SU-DHL-6 (cell line): Measurements from ENCODE around the gene CCR1.

Experiments
- H2AFZ ChIP-seq: fragments of 200-600 bp; sonication (generic); 2 replicates; pipeline ENCODE4 v1.6.1; 2014; ENCODE audit warnings: low read depth, mild to moderate bottlenecking, moderate library complexity, mixed read lengths, antibody characterized with exemption, low read length; ENCODE audit not compliant: severe bottlenecking
- H3F3A ChIP-seq: fragments of 200-600 bp; shearing (Covaris generic); 2 replicates; pipeline ENCODE4 v1.6.0; 2016; ENCODE audit warnings: antibody characterized with exemption, mild to moderate bottlenecking; ENCODE audit not compliant: insufficient read depth
- H3K27ac ChIP-seq: fragments of 200-600 bp; sonication (generic); 2 replicates; pipeline ENCODE4 v1.5.1; 2016; ENCODE audit warnings: low read depth, mild to moderate bottlenecking, low read length, moderate library complexity, mixed read lengths
- H3K27me3 ChIP-seq: fragments of 200-600 bp; sonication (generic), shearing (Covaris generic); 2 replicates; pipeline ENCODE4 v1.6.0; 2014; ENCODE audit warnings: mild to moderate bottlenecking, low read length
- H3K36me3 ChIP-seq: fragments of 200-600 bp; sonication (generic); 2 replicates; pipeline ENCODE4 v1.6.1; 2014; ENCODE audit warnings: mild to moderate bottlenecking, low read length, mixed read lengths
- H3K4me2 ChIP-seq: fragments of 300-600, 200-600 bp; shearing (Covaris generic), sonication (generic); 2 replicates; pipeline ENCODE4 v1.6.0; 2014; ENCODE audit warnings: low read length, low read depth, mild to moderate bottlenecking; ENCODE audit not compliant: poor library complexity, severe bottlenecking
- H3K4me3 ChIP-seq: fragments of 200-600 bp; sonication (generic); 2 replicates; pipeline ENCODE4 v1.5.1; 2014; ENCODE audit warnings: antibody characterized with exemption, low read length, mild to moderate bottlenecking, mixed read lengths; ENCODE audit not compliant: insufficient read depth, poor library complexity, severe bottlenecking
- H3K79me2 ChIP-seq: fragments of 200-600 bp; sonication (generic); 2 replicates; pipeline ENCODE4 v1.6.1; 2014; ENCODE audit warnings: mild to moderate bottlenecking, low read length, moderate library complexity; ENCODE audit not compliant: insufficient read depth
- H3K9ac ChIP-seq: fragments of 200-600 bp; sonication (generic); 2 replicates; pipeline ENCODE4 v1.7.0; 2014; ENCODE audit warnings: mild to moderate bottlenecking, low read length
- H3K9me2 ChIP-seq: fragments of 200-600 bp; sonication (generic); replicated peaks from 2 replicates; pipeline ENCODE4 v1.6.1; 2014; ENCODE audit warnings: low read length; ENCODE audit not compliant: insufficient read depth
- H3K9me3 ChIP-seq: fragments of 200-600 bp; sonication (generic); 2 replicates; pipeline ENCODE4 v1.6.1; 2014; ENCODE audit warnings: low read length, mixed read lengths; ENCODE audit not compliant: insufficient read depth
- H4K20me1 ChIP-seq: fragments of 200-600 bp; sonication (generic); 2 replicates; pipeline ENCODE4 v1.6.1; 2014; ENCODE audit warnings: low read depth, mild to moderate bottlenecking, antibody characterized with exemption, low read length, moderate library complexity, mixed read lengths
- EZH2phosphoT487 ChIP-seq: fragments of 200-600 bp; sonication (generic), shearing (Covaris generic); conservative IDR thresholded peaks from 2 replicates; pipeline ENCODE4 v1.6.1; 2018; ENCODE audit warnings: mild to moderate bottlenecking, antibody characterized with exemption, low read length, moderate library complexity, mixed read lengths
- TF ChIP-seq, protein P1 (sequence below): fragments of 200-600 bp; sonication (generic); IDR thresholded peaks from one replicate; pipeline ENCODE4 v1.5.1; 2017; ENCODE audit warnings: antibody characterized with exemption, mild to moderate bottlenecking, low read length, moderate library complexity; ENCODE audit not compliant: insufficient read depth, poor library complexity, severe bottlenecking

The CCR1 gene

DNA sequence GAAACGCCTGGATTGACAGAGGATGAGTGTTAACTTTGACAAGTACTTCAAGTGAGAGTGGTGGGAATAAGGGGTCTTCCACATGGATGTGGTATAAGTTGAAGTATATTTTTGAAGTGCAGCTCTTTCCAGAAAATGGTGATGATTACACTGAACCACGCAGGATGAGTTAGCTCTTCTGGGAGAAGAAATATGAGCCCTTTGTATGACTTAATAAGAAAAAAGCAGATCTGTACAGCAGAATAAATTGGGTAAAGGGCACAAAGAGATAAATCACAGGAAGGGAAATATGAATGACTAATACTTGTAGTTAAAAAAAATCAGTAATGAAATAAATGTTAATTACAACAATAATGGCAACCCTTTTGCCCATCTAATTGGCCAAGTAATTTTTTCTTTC, 35.4 kb upstream of the CCR1 start:
- Histone ChIP-seq H3K9ac (no peak overlapping the region), H3K4me3 (no peak overlapping the region), H3K27me3 (no peaks in the 10 kb centered on the region), H3K36me3 (no peaks in the 10 kb centered on the region), H3K27ac (no peak overlapping the region), H3K4me2 (no peak overlapping the region), H3K79me2 (no peaks in the 10 kb centered on the region), H3K9me2 (no peaks in the 10 kb centered on the region), H3F3A (no peaks in the 10 kb centered on the region), H4K20me1 (no peaks in the 10 kb centered on the region), H3K9me3 (no peaks in the 10 kb centered on the region), H2AFZ (no peak overlapping the region)
- no peak for TF ChIP-seq EZH2phosphoT487
- TF ChIP-seq, protein P1, sequence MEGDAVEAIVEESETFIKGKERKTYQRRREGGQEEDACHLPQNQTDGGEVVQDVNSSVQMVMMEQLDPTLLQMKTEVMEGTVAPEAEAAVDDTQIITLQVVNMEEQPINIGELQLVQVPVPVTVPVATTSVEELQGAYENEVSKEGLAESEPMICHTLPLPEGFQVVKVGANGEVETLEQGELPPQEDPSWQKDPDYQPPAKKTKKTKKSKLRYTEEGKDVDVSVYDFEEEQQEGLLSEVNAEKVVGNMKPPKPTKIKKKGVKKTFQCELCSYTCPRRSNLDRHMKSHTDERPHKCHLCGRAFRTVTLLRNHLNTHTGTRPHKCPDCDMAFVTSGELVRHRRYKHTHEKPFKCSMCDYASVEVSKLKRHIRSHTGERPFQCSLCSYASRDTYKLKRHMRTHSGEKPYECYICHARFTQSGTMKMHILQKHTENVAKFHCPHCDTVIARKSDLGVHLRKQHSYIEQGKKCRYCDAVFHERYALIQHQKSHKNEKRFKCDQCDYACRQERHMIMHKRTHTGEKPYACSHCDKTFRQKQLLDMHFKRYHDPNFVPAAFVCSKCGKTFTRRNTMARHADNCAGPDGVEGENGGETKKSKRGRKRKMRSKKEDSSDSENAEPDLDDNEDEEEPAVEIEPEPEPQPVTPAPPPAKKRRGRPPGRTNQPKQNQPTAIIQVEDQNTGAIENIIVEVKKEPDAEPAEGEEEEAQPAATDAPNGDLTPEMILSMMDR, result no peak

DNA sequence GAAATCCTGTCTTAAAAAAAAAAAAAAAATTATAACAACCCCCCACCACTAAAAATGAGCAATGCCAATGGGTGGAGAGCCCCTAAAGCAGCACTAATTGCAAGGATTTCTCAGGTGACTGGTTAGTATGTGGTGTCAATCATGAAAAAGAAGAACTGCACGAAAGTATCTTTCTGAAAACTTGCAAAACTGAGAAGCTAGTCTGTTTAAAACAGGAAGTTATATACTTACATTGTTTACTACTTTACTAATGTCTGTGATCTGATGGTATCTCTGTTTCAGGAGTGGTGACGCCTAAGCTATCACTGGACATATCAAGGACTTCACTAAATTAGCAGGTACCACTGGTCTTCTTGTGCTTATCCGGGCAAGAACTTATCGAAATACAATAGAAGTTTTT, 34.0 kb upstream of the CCR1 start, which contains the start of gene CCR3:
CCR3 (plus strand) TSS at position 341 of the 400 bp plus-strand sequence. CDS start 22,699 bp downstream, outside the sequence.
- Histone ChIP-seq H3K9me2 (no peaks in the 10 kb centered on the region), H3K79me2 (no peaks in the 10 kb centered on the region), H3F3A (no peaks in the 10 kb centered on the region), H3K27me3 (no peaks in the 10 kb centered on the region), H3K4me3 (no peak within 1 kb of the TSS), H3K27ac (no peak within 1 kb of the TSS), H3K9ac (no peak within 1 kb of the TSS), H3K9me3 (no peaks in the 10 kb centered on the region), H4K20me1 (no peaks in the 10 kb centered on the region), H3K36me3 (no peaks in the 10 kb centered on the region), H2AFZ (no peak within 1 kb of the TSS), H3K4me2 (no peak within 1 kb of the TSS)
- TF ChIP-seq, protein P1, result no peak
- no peak for TF ChIP-seq EZH2phosphoT487

DNA sequence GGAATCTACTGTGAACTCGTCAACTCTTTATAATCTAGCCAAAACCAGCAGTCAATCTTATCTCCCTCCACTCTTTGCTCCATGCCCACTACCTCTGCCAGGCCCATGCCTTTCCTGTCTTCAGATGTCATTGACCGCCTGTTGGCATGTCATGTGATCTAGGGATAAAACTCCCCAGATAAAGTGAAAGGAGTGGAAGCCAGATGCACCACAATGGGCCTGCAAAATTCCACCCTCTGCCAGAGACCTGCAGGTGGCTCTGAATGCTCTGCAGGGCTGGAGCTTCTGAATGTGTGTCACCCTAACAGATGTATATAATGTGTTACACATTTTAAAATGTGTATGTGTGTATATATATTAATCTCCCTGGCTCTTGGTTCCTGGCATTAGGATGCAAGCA, 31.8 kb upstream of the CCR1 start:
- no peaks in the 10 kb centered on the region for H3K9me2 ChIP-seq
- no peaks in the 10 kb centered on the region for H3F3A ChIP-seq
- H3K9ac ChIP-seq, result no peak overlapping the region
- no peak overlapping the region for H3K27ac ChIP-seq
- no peaks in the 10 kb centered on the region for H3K27me3 ChIP-seq
- no peaks in the 10 kb centered on the region for H3K36me3 ChIP-seq
- H3K79me2 ChIP-seq, result no peaks in the 10 kb centered on the region
- H2AFZ ChIP-seq, result no peak overlapping the region
- no peak overlapping the region for H3K4me2 ChIP-seq
- no peaks in the 10 kb centered on the region for H4K20me1 ChIP-seq
- no peaks in the 10 kb centered on the region for H3K9me3 ChIP-seq
- TF ChIP-seq, protein P1, result no peak
- no peak for TF ChIP-seq EZH2phosphoT487
- no peak overlapping the region for H3K4me3 ChIP-seq
